Neural cell (in vitro differentiated cells): Measurements from ENCODE around the gene C5. TPM values are rescaled to one million over a fixed set of nuclear protein-coding genes. Genes with fewer than 3 reads are reported as not detected.

ENCODE experiments used
- H2AFZ ChIP-seq: fragments of 200-600, 300-800 bp; sonication (generic), shearing (Covaris generic); 2 replicates; pipeline ENCODE4 v1.6.0; 2014; ENCODE audit warnings: low read depth, mild to moderate bottlenecking, antibody characterized with exemption, low read length, moderate library complexity
- H3F3A ChIP-seq: fragments of 200-600 bp; shearing (Covaris generic); 2 replicates; pipeline ENCODE4 v1.6.1; 2016; ENCODE audit warnings: mild to moderate bottlenecking, moderate library complexity, mixed read lengths, antibody characterized with exemption, low read length; ENCODE audit not compliant: insufficient read depth, poor library complexity, severe bottlenecking
- H3K27ac ChIP-seq: fragments of 200-600, 300-800 bp; sonication (generic), shearing (Covaris generic); 2 replicates; pipeline ENCODE4 v1.5.1; 2014; ENCODE audit warnings: mild to moderate bottlenecking, low read length, moderate library complexity
- H3K27me3 ChIP-seq: fragments of 300-800, 200-600 bp; sonication (generic), shearing (Covaris generic); 2 replicates; pipeline ENCODE4 v1.6.0; 2014; ENCODE audit warnings: mild to moderate bottlenecking, low read depth, low read length, moderate library complexity; ENCODE audit not compliant: insufficient read depth
- H3K36me3 ChIP-seq: fragments of 300-800, 200-600 bp; sonication (generic), shearing (Covaris generic); 2 replicates; pipeline ENCODE4 v1.5.1; 2014; ENCODE audit warnings: mild to moderate bottlenecking, antibody characterized with exemption, low read length, moderate library complexity; ENCODE audit not compliant: insufficient read depth
- H3K4me2 ChIP-seq: fragments of 300-800, 200-600 bp; sonication (generic), shearing (Covaris generic); 2 replicates; pipeline ENCODE4 v1.6.0; 2014; ENCODE audit warnings: mild to moderate bottlenecking, low read length
- H3K4me3 ChIP-seq: fragments of 300-800, 200-600 bp; sonication (generic), shearing (Covaris generic); 2 replicates; pipeline ENCODE4 v1.5.1; 2014; ENCODE audit warnings: mild to moderate bottlenecking, low read length, moderate library complexity
- H3K79me2 ChIP-seq: fragments of 200-600 bp; shearing (Covaris generic); replicated peaks from 2 replicates; pipeline ENCODE4 v1.6.0; 2014; ENCODE audit warnings: mild to moderate bottlenecking, low read length, moderate library complexity; ENCODE audit not compliant: insufficient read depth
- H3K9ac ChIP-seq: fragments of 300-800, 200-600 bp; sonication (generic), shearing (Covaris generic); 2 replicates; pipeline ENCODE4 v1.6.1; 2016; ENCODE audit warnings: mild to moderate bottlenecking, low read length, mixed read lengths
- H3K9me2 ChIP-seq: fragments of 200-600 bp; shearing (Covaris generic); 2 replicates; pipeline ENCODE4 v1.6.1; 2016; ENCODE audit warnings: mild to moderate bottlenecking, low read length, mixed read lengths; ENCODE audit not compliant: insufficient read depth
- H3K9me3 ChIP-seq: fragments of 200-600, 300-800 bp; sonication (generic), shearing (Covaris generic); 2 replicates; pipeline ENCODE4 v1.6.1; 2016; ENCODE audit warnings: mild to moderate bottlenecking, mixed run types, low read length, moderate library complexity, mixed read lengths
- H4K20me1 ChIP-seq: fragments of 200-600 bp; shearing (Covaris generic); 2 replicates; pipeline ENCODE4 v1.6.1; 2016; ENCODE audit warnings: mild to moderate bottlenecking, mixed run types; ENCODE audit not compliant: insufficient read depth
- EP300 ChIP-seq: fragments of 450-650 bp; conservative IDR thresholded peaks from 2 replicates; pipeline ENCODE4 v1.6.1; 2014; ENCODE audit warnings: antibody characterized with exemption, mild to moderate bottlenecking, moderate library complexity; ENCODE audit not compliant: poor library complexity, severe bottlenecking
- EZH2 ChIP-seq: fragments of 200-600, 300-800 bp; shearing (Covaris generic), sonication (generic); IDR thresholded peaks from 2 replicates; pipeline ENCODE4 v1.6.1; 2014; ENCODE audit warnings: antibody characterized with exemption, low read length, borderline replicate concordance, mild to moderate bottlenecking; ENCODE audit not compliant: insufficient read depth, poor library complexity, severe bottlenecking
- MXI1 ChIP-seq: fragments of 450-650 bp; conservative IDR thresholded peaks from 2 replicates; pipeline ENCODE4 v1.6.1; 2014; ENCODE audit warnings: antibody characterized with exemption, mild to moderate bottlenecking; ENCODE audit not compliant: poor library complexity, severe bottlenecking
- POLR2AphosphoS5 ChIP-seq: IDR thresholded peaks from 2 replicates; pipeline ENCODE4 v1.6.1; 2012
- RAD21 ChIP-seq: fragments of 450-650 bp; conservative IDR thresholded peaks from 2 replicates; pipeline ENCODE4 v1.6.1; 2014; ENCODE audit warnings: antibody characterized with exemption, mild to moderate bottlenecking, moderate library complexity
- SMC3 ChIP-seq: fragments of 450-650 bp; conservative IDR thresholded peaks from 2 replicates; pipeline ENCODE4 v1.6.1; 2014; ENCODE audit warnings: antibody characterized with exemption, mild to moderate bottlenecking, moderate library complexity; ENCODE audit not compliant: poor library complexity
- TAF1 ChIP-seq: IDR thresholded peaks from 2 replicates; pipeline ENCODE4 v1.6.1; 2012; ENCODE audit warnings: low read depth
- polyA plus RNA-seq: library from polyadenylated mRNA; depleted of rRNA; stranded (reverse); fragments of >200 nt; gene quantifications from 2 replicates; pipeline ENCODE4 v1.2.3, GENCODE V29; 2014
- TF ChIP-seq, protein P1 (sequence below): IDR thresholded peaks from 2 replicates; pipeline ENCODE4 v1.6.1; 2012; ENCODE audit warnings: borderline replicate concordance
- TF ChIP-seq, protein P2 (sequence below): fragments of 450-650 bp; IDR thresholded peaks from 2 replicates; pipeline ENCODE4 v1.5.1; 2014; ENCODE audit warnings: antibody characterized with exemption, mild to moderate bottlenecking, moderate library complexity; ENCODE audit not compliant: poor library complexity, severe bottlenecking

C5 gene
- polyA plus RNA-seq, 1 donor from 2014 or later, result 3.8 TPM

DNA sequence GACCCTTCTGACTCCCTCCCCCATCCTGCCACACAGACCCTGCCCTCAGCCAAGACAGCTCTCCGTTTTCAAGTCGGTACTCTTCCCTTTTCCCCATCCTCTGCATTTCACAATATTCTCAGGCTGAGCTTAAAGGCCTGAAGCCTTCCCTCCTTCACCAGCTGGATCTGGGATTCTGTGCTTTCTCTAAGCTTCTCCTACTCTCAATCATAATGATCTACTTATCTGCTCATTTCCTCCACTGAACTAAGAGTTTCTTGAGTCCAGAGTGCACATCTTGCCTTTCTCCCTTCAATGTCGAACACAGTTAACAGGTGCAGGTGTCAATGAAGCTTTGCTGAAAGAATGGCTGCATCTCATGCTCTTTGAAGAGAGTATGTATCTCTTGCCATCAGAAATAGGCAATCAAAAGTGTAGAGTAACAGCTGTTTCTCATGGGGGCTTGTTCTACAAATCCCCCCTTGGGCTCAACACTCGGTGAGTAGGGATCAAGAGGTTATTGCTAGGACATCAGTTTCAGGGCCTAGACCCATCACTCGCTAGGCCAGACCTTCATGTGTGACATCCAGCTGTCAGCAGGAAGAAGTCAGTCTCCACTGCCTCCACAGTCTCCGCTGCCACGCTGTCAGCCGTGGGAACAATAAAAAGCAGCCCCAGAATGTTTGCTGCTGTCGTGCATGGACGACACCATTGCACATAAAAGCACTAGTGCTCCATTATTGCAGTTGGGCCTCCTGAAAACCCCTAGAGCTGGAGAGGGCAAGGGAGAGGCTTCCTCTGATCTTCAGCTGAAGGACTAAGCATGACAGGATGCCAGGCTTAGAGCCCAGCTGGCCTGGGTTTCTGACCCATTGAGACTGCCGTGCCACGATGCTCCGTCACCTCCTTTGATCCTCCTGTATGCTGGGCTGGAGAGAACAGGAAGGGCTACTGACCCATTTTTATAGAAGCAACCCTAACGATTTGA, 147.2 kb downstream of the C5 start:
- Histone ChIP-seq H3K9ac (no peak overlapping the region), H3K4me3 (no peak overlapping the region), H2AFZ (no peak overlapping the region), H3K9me2 (no peaks in the 10 kb centered on the region), H3F3A (no peaks in the 10 kb centered on the region), H3K27ac (no peak overlapping the region), H3K9me3 (no peaks in the 10 kb centered on the region), H3K27me3 (no peaks in the 10 kb centered on the region), H3K4me2 (no peak overlapping the region), H4K20me1 (no peaks in the 10 kb centered on the region), H3K36me3 (no peaks in the 10 kb centered on the region), H3K79me2 (no peaks in the 10 kb centered on the region)
- no peak for TF ChIP-seq SMC3
- TF ChIP-seq EZH2, result no peak
- no peak for TF ChIP-seq RAD21
- no peak for TF ChIP-seq TAF1
- TF ChIP-seq, protein P1, sequence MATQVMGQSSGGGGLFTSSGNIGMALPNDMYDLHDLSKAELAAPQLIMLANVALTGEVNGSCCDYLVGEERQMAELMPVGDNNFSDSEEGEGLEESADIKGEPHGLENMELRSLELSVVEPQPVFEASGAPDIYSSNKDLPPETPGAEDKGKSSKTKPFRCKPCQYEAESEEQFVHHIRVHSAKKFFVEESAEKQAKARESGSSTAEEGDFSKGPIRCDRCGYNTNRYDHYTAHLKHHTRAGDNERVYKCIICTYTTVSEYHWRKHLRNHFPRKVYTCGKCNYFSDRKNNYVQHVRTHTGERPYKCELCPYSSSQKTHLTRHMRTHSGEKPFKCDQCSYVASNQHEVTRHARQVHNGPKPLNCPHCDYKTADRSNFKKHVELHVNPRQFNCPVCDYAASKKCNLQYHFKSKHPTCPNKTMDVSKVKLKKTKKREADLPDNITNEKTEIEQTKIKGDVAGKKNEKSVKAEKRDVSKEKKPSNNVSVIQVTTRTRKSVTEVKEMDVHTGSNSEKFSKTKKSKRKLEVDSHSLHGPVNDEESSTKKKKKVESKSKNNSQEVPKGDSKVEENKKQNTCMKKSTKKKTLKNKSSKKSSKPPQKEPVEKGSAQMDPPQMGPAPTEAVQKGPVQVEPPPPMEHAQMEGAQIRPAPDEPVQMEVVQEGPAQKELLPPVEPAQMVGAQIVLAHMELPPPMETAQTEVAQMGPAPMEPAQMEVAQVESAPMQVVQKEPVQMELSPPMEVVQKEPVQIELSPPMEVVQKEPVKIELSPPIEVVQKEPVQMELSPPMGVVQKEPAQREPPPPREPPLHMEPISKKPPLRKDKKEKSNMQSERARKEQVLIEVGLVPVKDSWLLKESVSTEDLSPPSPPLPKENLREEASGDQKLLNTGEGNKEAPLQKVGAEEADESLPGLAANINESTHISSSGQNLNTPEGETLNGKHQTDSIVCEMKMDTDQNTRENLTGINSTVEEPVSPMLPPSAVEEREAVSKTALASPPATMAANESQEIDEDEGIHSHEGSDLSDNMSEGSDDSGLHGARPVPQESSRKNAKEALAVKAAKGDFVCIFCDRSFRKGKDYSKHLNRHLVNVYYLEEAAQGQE, result no peak
- TF ChIP-seq POLR2AphosphoS5, result no peak
- TF ChIP-seq, protein P2, sequence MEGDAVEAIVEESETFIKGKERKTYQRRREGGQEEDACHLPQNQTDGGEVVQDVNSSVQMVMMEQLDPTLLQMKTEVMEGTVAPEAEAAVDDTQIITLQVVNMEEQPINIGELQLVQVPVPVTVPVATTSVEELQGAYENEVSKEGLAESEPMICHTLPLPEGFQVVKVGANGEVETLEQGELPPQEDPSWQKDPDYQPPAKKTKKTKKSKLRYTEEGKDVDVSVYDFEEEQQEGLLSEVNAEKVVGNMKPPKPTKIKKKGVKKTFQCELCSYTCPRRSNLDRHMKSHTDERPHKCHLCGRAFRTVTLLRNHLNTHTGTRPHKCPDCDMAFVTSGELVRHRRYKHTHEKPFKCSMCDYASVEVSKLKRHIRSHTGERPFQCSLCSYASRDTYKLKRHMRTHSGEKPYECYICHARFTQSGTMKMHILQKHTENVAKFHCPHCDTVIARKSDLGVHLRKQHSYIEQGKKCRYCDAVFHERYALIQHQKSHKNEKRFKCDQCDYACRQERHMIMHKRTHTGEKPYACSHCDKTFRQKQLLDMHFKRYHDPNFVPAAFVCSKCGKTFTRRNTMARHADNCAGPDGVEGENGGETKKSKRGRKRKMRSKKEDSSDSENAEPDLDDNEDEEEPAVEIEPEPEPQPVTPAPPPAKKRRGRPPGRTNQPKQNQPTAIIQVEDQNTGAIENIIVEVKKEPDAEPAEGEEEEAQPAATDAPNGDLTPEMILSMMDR, result no peak
- TF ChIP-seq EP300, result no peak
- TF ChIP-seq MXI1, result no peak

Other genes starting within 250 kb of the C5 start
- 11.1 and 11.7 TPM in 2 replicates for gene PSMD5, start 207.4 kb downstream of the C5 start, polyA plus RNA-seq
- gene PHF19, start 173.1 kb downstream of the C5 start, polyA plus RNA-seq, result 3.0 and 4.9 TPM in 2 replicates
- gene TRAF1, start 123.5 kb downstream of the C5 start, polyA plus RNA-seq, result 0.42 and 0.89 TPM in 2 replicates
- 16.0 and 17.0 TPM in 2 replicates for gene CNTRL, start 24.7 kb upstream of the C5 start, polyA plus RNA-seq
- gene RAB14, start 151.6 kb upstream of the C5 start, polyA plus RNA-seq, result 79.3 and 94.5 TPM in 2 replicates
- 2.4 and 7.7 TPM in 2 replicates for gene GSN, start 217.9 kb upstream of the C5 start, polyA plus RNA-seq